GM13977 (cell line): ENCODE data around the gene APLNR.

Source experiments
- DNase-seq: peaks from one replicate; pipeline ENCODE4 v3.0.0; 2012; ENCODE audit warnings: low spot score
- in situ Hi-C: fragments of 300-500 bp; cut with MboI; formaldehyde crosslinking; loops from one replicate; pipeline ENCODE4 v1.12.0; 2022; ENCODE audit warnings: low sequenced_read_pairs, low pct_unique_long_range_greater_than_20kb, mixed read lengths, inconsistent platforms; ENCODE audit not compliant: unreplicated experiment
- TF ChIP-seq, protein P1 (sequence below): IDR thresholded peaks from 2 replicates; pipeline ENCODE4 v1.5.1; 2012; ENCODE audit warnings: mild to moderate bottlenecking, control low read depth; ENCODE audit not compliant: insufficient read depth; ENCODE audit errors: extremely low read depth, missing control alignments

Gene APLNR

DNA sequence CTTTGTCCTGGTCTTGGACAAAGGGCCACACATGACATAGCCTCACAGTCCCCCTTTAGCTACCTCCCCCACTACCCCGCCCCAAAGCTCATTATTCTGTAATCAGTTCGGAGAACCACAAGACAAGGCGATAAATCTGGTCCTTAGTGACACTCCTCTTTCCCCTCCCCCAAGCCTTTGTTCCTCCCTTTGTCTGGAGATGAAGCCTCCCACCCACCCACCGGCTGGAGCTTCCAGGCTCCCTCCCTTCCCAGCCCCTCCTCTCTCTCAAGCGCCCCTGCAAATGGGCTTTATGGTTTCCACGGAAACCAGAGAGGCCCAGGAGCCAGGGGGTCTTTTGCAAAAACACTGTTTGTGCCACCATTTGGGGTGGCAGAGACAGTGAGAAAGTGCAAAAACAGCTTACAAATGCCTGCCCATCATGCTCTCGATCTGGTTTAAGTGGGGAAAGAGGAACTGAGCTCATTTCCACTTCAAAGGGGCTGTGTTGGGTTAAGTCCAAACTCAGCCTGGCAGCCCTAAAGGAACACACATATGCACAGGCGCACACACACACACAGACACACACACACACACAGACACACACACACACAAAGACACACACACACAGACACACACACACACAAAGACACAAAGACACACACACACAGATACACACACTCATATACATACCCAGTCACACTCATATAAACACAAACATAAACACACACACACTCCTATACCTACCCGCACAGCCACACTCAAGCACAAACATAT is 23.5 kb downstream of the APLNR start:
- in situ Hi-C loops = no loop called here
- TF ChIP-seq, protein P1, sequence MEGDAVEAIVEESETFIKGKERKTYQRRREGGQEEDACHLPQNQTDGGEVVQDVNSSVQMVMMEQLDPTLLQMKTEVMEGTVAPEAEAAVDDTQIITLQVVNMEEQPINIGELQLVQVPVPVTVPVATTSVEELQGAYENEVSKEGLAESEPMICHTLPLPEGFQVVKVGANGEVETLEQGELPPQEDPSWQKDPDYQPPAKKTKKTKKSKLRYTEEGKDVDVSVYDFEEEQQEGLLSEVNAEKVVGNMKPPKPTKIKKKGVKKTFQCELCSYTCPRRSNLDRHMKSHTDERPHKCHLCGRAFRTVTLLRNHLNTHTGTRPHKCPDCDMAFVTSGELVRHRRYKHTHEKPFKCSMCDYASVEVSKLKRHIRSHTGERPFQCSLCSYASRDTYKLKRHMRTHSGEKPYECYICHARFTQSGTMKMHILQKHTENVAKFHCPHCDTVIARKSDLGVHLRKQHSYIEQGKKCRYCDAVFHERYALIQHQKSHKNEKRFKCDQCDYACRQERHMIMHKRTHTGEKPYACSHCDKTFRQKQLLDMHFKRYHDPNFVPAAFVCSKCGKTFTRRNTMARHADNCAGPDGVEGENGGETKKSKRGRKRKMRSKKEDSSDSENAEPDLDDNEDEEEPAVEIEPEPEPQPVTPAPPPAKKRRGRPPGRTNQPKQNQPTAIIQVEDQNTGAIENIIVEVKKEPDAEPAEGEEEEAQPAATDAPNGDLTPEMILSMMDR = no peak
- no peak for DNase-seq

DNA sequence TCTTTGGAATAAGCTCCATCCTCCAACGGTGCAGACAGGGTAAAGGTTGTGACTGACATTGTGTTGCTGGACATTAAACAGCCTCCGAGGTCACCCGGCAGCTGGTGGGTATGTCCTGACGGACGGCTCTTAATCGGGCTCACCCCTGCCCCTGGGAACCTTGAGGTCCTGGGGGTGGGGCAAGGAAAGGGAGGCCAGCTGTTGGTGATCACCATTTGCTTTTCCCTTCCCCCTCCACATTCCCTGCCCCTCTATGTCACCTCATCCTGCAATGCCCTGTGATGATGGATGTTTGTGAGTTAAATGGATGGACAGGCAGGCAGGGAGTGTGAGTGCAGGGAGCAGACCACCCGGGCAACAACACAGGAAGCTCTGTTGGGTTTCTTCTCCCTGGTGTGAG is 26.3 kb downstream of the APLNR start:
- in situ Hi-C loops = no loop called here
- TF ChIP-seq, protein P1 = no peak
- DNase-seq = no peak

DNA sequence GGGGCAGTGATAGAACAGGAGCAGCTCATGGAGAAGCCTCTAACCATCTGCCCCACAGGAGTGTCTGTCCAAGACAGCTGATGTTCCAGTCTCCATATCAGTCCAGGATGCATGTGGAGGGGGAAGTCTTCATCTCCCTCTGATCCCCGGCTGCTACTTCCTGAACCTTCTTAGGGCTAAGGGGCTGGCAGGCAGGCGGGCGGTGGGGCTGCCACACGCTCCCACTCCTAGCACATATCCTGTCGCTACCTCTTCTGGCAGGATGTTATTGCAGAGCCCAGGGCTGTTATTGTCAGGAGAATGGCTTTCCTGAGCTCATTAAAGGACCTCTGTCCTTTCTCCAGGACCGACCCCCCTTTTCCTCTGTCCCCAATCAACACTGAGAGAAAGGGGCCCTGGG is 29.9 kb downstream of the APLNR start:
- TF ChIP-seq, protein P1 = no peak
- in situ Hi-C loops = no loop called here

DNA sequence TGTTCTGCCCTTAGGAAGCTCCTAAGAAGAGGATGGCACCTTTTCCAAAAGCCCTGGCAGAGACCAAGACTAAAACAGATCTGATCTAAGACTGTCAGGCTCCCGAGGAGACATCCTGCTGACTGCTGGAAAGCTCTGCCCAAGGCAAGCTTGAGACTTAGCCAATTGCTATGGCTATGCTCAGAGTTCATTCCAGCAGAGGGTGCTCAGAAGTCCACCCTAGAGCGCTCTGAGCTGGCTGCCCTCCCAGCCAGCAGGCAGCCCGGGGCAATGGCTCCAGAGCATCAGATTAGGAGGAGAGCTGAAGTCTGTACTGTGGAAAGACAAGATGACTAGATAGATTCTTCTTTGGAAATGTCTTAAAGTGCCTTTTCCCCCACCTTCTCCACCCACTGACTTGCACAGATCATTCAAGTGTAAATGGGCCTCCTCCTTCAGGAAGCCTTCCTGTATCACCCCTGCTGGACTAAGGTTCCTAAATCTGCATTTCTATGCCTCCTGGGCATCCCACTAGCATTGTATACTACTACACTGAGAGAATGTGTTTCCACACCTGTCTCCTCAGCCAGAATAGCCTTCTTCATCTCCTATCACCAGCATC is 31.9 kb downstream of the APLNR start:
- in situ Hi-C loops = no loop called here
- TF ChIP-seq, protein P1 = no peak
- no peak for DNase-seq

More for the DNA sequence above, 29.9 kb downstream of the APLNR start:
- no peak for DNase-seq

DNA sequence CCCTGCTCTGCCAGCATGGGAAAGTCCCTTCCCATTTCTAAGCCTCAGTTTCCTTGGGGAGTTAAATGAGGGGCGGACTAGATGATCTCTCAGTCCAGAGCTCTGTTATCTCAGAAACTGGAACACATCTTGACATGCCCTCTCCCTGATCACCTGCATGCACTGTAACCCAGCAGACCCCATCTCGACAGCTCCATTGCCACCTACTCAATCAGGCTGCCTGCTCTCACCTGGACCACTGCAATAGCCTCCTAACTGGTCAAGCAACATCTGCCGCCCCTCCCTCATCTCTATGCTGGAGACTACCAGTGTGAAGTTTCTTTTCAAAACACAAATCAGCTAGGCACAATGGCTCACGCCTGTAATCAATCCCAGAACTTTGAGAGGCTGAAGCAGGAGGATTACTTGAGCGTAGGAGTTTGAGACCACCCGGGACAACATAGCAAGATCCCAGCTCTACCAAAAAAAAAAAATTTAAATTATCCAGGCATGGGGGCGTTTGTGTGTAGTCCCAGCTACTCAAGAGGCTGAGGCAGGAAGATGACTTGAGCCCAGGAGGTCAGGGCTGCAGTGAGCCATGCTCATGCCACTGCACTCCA is 33.1 kb downstream of the APLNR start:
- TF ChIP-seq, protein P1 = no peak
- no peak for DNase-seq
- in situ Hi-C loops = no loop called here

GRCh38 chr11:57203359-57203758 is 33.7 kb downstream of the APLNR start:
- TF ChIP-seq, protein P1 = no peak
- DNase-seq = no peak
- in situ Hi-C loops = no loop called here
